ENCODE results near the gene PSKH1. TPM values are rescaled to one million over a fixed set of nuclear protein-coding genes. Genes with fewer than 3 reads are reported as not detected.
A peak's percentile ranks its signal among the peaks of the same experiment; 100 is the strongest.
"Not testable (repeated sequence)": the region's sequence is repeated elsewhere in the genome, so short reads cannot be mapped to it uniquely, and the experiment has no call there.

The PSKH1 gene
- total RNA-seq, 1 experiment from 2014 or later: 6.1 TPM

- Histone ChIP-seq H3K36me3 (no peaks in the 10 kb centered on the region), H3K4me1 (0 out of 2 replicates have a peak, but pooled peaks cover 5% of the 10 kb centered on the region), H3K4me3 (no peak within 1 kb of the TSS), H3K27ac (no peak within 1 kb of the TSS), H3K27me3 (no peaks in the 10 kb centered on the region), H3K9me3 (replicated peaks) (no peaks in the 10 kb centered on the region)
- DNase-seq: no peak
These were observed 38.8 kb downstream of the PSKH1 start, which contains the start of gene CTRL for GRCh38 chr16:67931712-67932461. CTRL (minus strand) TSS chr16:67931862; CDS start chr16:67931852, 10 bp downstream.

GRCh38 chr16:67932462-67932840 is 39.4 kb downstream of the PSKH1 start:
- H3K27me3 ChIP-seq: no peaks in the 10 kb centered on the region
- 0 out of 2 replicates have a peak, but pooled peaks cover 5% of the 10 kb centered on the region for H3K4me1 ChIP-seq
- DNase-seq: no peak
- H3K27ac ChIP-seq: no peak overlapping the region
- no peaks in the 10 kb centered on the region for H3K36me3 ChIP-seq
- H3K9me3 ChIP-seq (replicated peaks): no peaks in the 10 kb centered on the region
- H3K4me3 ChIP-seq: no peak overlapping the region

- Histone ChIP-seq H3K4me3 (no peak overlapping the region), H3K4me1 (0 out of 2 replicates have a peak, but pooled peaks cover 5% of the 10 kb centered on the region), H3K36me3 (no peaks in the 10 kb centered on the region), H3K27ac (no peak overlapping the region), H3K27me3 (no peaks in the 10 kb centered on the region), H3K9me3 (replicated peaks) (no peaks in the 10 kb centered on the region)
- no peak for DNase-seq
These were observed 40.8 kb downstream of the PSKH1 start for GRCh38 chr16:67933805-67934204.

DNA sequence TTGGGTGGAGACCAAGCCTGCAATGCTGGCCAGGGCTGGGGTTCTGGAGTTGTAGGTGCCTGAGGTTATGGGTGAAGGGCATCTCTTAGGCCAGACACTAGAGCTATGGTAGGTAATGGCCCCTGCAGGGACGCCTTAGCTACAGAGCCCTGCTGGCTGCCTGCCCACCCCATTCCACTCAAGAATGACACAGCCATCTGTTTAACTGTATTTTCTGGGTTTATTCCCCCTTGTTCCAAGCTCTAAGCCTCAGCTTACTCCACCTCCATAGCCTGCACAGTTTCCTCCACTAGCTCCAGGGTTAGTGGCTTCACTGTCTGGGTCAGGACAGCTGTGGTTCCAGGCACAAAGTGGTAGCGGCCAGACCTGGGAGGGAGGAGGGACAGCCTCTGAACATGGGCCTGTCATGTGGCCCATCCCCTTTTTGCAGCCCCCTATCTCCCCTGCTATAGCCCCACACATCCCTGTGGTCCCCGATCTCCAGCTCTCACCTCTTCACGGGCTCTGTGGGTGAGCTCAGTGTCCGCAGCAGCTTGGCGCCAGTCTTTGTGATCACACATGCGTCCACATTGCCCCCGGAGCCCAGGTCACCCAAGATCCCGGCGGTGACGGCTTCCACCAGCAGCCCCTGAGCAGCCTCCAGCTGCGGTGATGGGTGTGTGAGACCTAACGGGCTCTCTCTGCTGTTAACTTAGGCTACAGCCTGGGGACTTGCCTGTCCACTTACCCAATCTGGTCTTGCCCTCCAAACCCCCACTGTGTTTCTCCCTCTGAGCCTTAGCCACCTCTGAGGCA is 41.4 kb downstream of the PSKH1 start:
- Histone ChIP-seq H3K27me3 (no peaks in the 10 kb centered on the region), H3K9me3 (replicated peaks) (no peaks in the 10 kb centered on the region), H3K4me1 (0 out of 2 replicates have a peak, but pooled peaks cover 5% of the 10 kb centered on the region), H3K4me3 (peak overlapping the region; percentile 95), H3K36me3 (no peaks in the 10 kb centered on the region), H3K27ac (no peak overlapping the region)
- peak; percentile 33 to 56 for DNase-seq

DNA sequence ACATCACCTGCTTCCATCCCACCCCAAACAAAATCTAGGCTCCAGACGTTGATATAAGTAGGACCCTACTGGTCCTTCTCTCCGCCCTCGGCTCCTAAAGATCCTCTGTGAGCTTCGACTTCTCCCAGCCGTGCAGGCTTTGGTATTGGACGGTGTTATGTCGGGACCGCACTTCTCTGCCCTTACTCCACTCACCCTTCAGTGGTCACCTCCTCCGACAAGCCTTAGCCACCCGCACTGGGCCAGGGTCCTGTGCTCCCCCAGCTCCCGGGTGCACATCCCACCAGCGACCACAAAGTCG is 42.0 kb downstream of the PSKH1 start:
- Histone ChIP-seq H3K4me1 (0 out of 2 replicates have a peak, but pooled peaks cover 5% of the 10 kb centered on the region), H3K27ac (no peak overlapping the region), H3K9me3 (replicated peaks) (no peaks in the 10 kb centered on the region), H3K4me3 (peak overlapping the region; percentile 95), H3K36me3 (no peaks in the 10 kb centered on the region), H3K27me3 (no peaks in the 10 kb centered on the region)
- peak in 1 of 2 experiments; percentile 23 for DNase-seq

GRCh38 chr16:67935402-67936123 is 42.5 kb downstream of the PSKH1 start:
- Histone ChIP-seq H3K36me3 (no peaks in the 10 kb centered on the region), H3K9me3 (replicated peaks) (no peaks in the 10 kb centered on the region), H3K4me1 (0 out of 2 replicates have a peak, but pooled peaks cover 5% of the 10 kb centered on the region), H3K27ac (peak overlapping the region; percentile 57), H3K4me3 (peak overlapping the region; percentile 95), H3K27me3 (no peaks in the 10 kb centered on the region)
- peak; percentile 88 to 89 for DNase-seq

- peak within 1 kb of the TSS; percentile 57 for H3K27ac ChIP-seq
- no peaks in the 10 kb centered on the region for H3K9me3 ChIP-seq (replicated peaks)
- no peaks in the 10 kb centered on the region for H3K27me3 ChIP-seq
- H3K4me3 ChIP-seq: peak within 1 kb of the TSS; percentile 95
- no peaks in the 10 kb centered on the region for H3K36me3 ChIP-seq
- 0 out of 2 replicates have a peak, but pooled peaks cover 5% of the 10 kb centered on the region for H3K4me1 ChIP-seq
- DNase-seq: peak; percentile 43 to 45
These were observed 43.2 kb downstream of the PSKH1 start, which contains the start of gene PSMB10 for GRCh38 chr16:67936124-67936879. PSMB10 (minus strand) TSS chr16:67936850; CDS start chr16:67936749, 101 bp downstream.

GRCh38 chr16:67936880-67937605 is 44.0 kb downstream of the PSKH1 start:
- no peak for DNase-seq
- Histone ChIP-seq H3K9me3 (replicated peaks) (no peaks in the 10 kb centered on the region), H3K27me3 (no peaks in the 10 kb centered on the region), H3K4me1 (0 out of 2 replicates have a peak, but pooled peaks cover 5% of the 10 kb centered on the region), H3K27ac (peak overlapping the region; percentile 57), H3K36me3 (no peaks in the 10 kb centered on the region), H3K4me3 (peak overlapping the region; percentile 95)

GRCh38 chr16:67937713-67938112 is 44.7 kb downstream of the PSKH1 start:
- H3K4me1 ChIP-seq, H3K36me3 ChIP-seq, H3K4me3 ChIP-seq: not testable (repeated sequence)

DNA sequence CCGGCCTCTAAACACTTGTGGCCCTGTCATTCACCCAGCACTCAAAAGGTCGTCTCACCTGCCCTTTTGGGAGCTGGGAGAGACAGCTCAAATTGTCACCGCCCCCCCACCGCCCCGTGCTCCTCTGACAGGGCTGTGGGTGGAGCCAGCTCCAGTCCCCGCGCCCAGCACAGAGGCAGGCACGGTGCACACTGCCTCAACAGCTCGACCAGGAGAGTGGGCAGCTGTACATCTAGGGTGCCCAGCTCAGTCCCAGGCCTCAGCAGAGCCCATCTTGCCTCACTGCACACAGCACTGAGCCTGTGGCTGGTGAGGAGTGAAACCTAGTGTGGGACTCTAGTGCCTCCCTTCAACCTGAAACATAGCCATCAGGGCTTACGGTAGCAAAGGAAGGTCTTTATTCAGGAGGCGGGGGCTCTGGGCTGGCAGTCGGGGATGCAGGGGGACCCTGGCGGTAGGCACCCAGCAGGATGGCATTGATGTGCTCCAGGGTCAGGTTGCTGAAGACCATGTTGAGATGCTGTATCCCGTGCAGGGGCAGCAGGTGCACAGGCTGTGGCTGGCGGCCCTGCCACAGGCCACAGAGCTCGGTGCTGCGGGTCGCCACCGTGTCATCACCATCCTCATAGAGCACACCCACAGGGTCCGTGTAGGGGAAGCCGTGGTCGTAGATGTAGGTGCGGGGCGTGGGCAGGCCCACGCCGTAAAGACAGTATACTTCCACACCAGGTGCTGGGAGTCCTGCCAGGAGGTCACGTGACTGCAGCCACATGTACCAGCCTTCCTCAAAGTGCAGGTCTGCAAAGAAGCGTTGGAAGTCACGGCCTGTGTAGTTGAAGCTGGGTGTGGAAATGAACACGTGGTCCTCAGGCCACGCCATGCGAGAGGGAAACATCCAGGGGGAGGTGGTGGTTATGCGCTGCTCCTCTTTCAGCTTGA is 46.7 kb downstream of the PSKH1 start:
- Histone ChIP-seq H3K9me3 (replicated peaks) (no peaks in the 10 kb centered on the region), H3K36me3 (no peaks in the 10 kb centered on the region), H3K4me3 (no peak overlapping the region), H3K4me1 (no peaks in the 10 kb centered on the region), H3K27me3 (no peaks in the 10 kb centered on the region), H3K27ac (no peak overlapping the region)
- no peak for DNase-seq

More at GRCh38 chr16:67937713-67938112, 44.7 kb downstream of the PSKH1 start:
- DNase-seq; H3K27me3 ChIP-seq; H3K9me3 ChIP-seq (replicated peaks); H3K27ac ChIP-seq: not testable (repeated sequence)

DNA sequence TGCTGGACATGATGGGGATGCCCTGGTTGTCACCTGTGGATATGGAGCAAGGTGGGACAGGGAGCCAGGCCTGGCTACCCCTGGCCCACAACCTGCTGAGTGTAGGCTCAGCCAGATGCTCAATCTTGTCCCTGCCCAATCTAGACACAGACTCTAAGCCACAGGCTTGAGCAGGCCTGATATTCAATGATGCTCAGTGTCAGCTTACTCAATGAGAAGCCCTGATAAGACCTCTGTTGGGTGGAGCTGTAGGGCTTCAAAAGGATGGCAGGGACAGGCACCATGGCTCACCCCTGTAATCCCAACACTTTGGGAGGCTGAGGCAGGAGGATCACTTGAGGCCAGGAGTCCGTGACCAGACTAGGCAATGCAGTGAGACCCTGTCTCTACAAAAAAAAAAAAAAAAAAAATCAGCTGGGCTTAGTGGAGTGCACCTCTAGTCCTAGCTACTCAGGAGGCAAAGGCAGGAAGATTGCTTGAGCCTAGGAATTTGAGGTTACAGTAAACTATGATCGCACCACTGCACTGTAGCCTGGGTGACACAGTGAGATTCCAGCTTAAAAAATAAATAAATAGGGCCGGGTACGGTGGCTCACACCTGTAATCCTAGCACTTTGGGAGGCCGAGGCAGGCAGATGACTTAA is 47.5 kb downstream of the PSKH1 start:
- Histone ChIP-seq H3K4me1 (no peaks in the 10 kb centered on the region), H3K9me3 (replicated peaks) (no peaks in the 10 kb centered on the region), H3K27ac (no peak overlapping the region), H3K4me3 (no peak overlapping the region), H3K27me3 (no peaks in the 10 kb centered on the region), H3K36me3 (0 out of 2 replicates have a peak, but pooled peaks cover 3% of the 10 kb centered on the region)
- DNase-seq: no peak

DNA sequence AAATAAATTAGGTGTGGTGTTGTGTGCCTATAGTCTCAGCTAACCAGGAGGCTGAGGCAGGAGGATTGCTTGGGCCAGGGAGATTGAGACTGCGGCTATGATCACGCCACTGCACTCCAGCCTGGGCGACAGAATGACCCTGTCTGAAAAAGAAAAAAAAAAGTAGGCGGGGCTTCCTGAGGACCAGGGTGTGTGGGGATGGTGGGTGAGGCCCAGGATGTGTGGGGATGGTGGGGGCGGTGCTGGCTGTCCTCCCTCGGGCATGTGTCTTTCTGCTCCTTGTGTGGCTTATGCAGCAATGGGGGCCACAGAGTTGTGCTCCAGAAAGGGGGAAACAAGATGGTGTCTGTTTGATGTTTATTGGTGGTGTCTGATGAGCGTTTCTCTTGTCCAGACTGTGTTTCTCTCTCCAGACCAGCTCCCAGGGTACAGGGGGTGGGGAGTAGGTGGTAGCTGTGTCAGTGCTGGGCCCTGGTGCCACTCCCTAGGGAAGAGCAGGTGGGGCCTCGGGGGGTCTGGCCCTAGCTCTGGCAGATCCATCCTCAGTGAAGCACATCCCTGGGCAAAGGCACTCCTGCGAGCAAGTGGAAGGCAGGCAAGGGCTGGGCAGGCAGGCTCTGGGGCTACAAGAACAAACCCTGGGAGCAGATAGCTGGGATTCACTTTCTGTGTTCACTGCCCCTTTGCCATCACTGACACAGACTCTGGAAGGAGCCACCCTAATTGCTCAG is 48.6 kb downstream of the PSKH1 start:
- Histone ChIP-seq H3K4me3 (no peak overlapping the region), H3K27ac (no peak overlapping the region), H3K4me1 (no peaks in the 10 kb centered on the region), H3K27me3 (no peaks in the 10 kb centered on the region), H3K9me3 (replicated peaks) (no peaks in the 10 kb centered on the region), H3K36me3 (0 out of 2 replicates have a peak, but pooled peaks cover 3% of the 10 kb centered on the region)
- DNase-seq: no peak

Measured in SJCRH30 (cell line).